Small intestine (tissue), 7 donors: ENCODE measurements around the gene NSA2. TPM values are rescaled to one million over a fixed set of nuclear protein-coding genes. Genes with fewer than 3 reads are reported as not detected.

Source experiments
- DNase-seq, 2 donors: peaks; one replicate each; pipeline versions ENCODE4 v3.0.0 to v3.0.0-alpha.2; 2013
- FAIRE-seq: peaks from 2 replicates; lab custom pipeline; 2012; peaks lifted over from hg19 to GRCh38; lab: Jason Lieb, UNC
- H3K27ac ChIP-seq, 3 donors: one replicate each; pipeline ENCODE4 v1.5.1; 2013; ENCODE audit warnings: low read length in 2 of 3, mild to moderate bottlenecking in 2 of 3, control low read depth in 1 of 3, inconsistent platforms in 1 of 3, low read depth in 1 of 3, moderate library complexity in 1 of 3
- H3K27me3 ChIP-seq, 3 donors: one replicate each; pipeline ENCODE4 v1.6.1; 2013; ENCODE audit warnings: low read length in 3 of 3, inconsistent platforms in 1 of 3; ENCODE audit not compliant: control insufficient read depth in 3 of 3, insufficient read depth in 3 of 3
- H3K36me3 ChIP-seq, 3 donors: one replicate each; pipeline ENCODE4 v1.6.1; 2013; ENCODE audit warnings: low read length in 3 of 3, inconsistent platforms in 1 of 3, low read depth in 1 of 3, mild to moderate bottlenecking in 1 of 3, moderate library complexity in 1 of 3; ENCODE audit not compliant: control insufficient read depth in 3 of 3, insufficient read depth in 2 of 3
- H3K4me1 ChIP-seq, 3 donors: one replicate each; pipeline ENCODE4 v1.6.1; 2013; ENCODE audit warnings: low read length in 2 of 3, inconsistent platforms in 1 of 3, low read depth in 1 of 3, mild to moderate bottlenecking in 1 of 3, moderate library complexity in 1 of 3; ENCODE audit not compliant: control insufficient read depth in 3 of 3, insufficient read depth in 2 of 3
- H3K4me3 ChIP-seq, 3 donors: one replicate each; pipeline ENCODE4 v1.5.1; 2013; ENCODE audit warnings: low read length in 3 of 3, control low read depth in 1 of 3, inconsistent platforms in 1 of 3, low read depth in 1 of 3, mild to moderate bottlenecking in 1 of 3, moderate library complexity in 1 of 3
- H3K9me3 ChIP-seq, 2 donors: one replicate each; pipeline ENCODE4 v1.6.1; 2013; ENCODE audit warnings: low read depth in 1 of 2, low read length in 1 of 2; ENCODE audit not compliant: control insufficient read depth in 2 of 2, insufficient read depth in 1 of 2
- WGBS, 3 donors: extraction: QIAGEN DNeasy Blood & Tissue Kit; methylation state at CpG; one replicate each; pipeline ENCODE4 v1.1.7; 2013; 5-methylcytosine and 5-hydroxymethylcytosine counted together
- polyA plus RNA-seq, 4 donors: library from polyadenylated mRNA; stranded (reverse) in 3 of 4; unstranded in 1 of 4; fragments of 200-250 nt in 3 of 4; fragments of 120-200 nt in 1 of 4; gene quantifications; one replicate each; pipeline versions ENCODE4 v1.2.1 to v1.2.3, GENCODE V29; 2013
- donor health status: healthy with polysubstance abuse.
- donor health status: control.
- donor health status: control.
- donor health status: Bipolar disorder and iron deficiency.
- donor health status: healthy.

NSA2 gene
- polyA plus RNA-seq, 4 donors, result 79.8 to 177 (median 128) TPM

- no peaks in the 10 kb centered on the region for H3K9me3 ChIP-seq
- WGBS, 3 donors, result 86 to 96% (median 90%) methylated on average over 1 of the region's 1 CpG
- no peaks in the 10 kb centered on the region for H3K27me3 ChIP-seq
- no peak for DNase-seq
- no peak overlapping the region for H3K4me3 ChIP-seq
- FAIRE-seq, result no peak
- no peaks in the 10 kb centered on the region for H3K4me1 ChIP-seq
- H3K27ac ChIP-seq, result no peak overlapping the region
- H3K36me3 ChIP-seq, result no peaks in the 10 kb centered on the region
Measured at GRCh38 chr5:74822288-74822687, 55.2 kb downstream of the NSA2 start.

GRCh38 chr5:74829413-74829812 is 62.4 kb downstream of the NSA2 start:
- no peaks in the 10 kb centered on the region for H3K36me3 ChIP-seq
- no peaks in the 10 kb centered on the region for H3K27me3 ChIP-seq
- no peaks in the 10 kb centered on the region for H3K9me3 ChIP-seq
- H3K27ac ChIP-seq, result no peak overlapping the region
- FAIRE-seq (no peak), DNase-seq (no peak)
- WGBS, 3 donors, result 86 to 92% (median 89%) methylated on average over 7 of the region's 7 CpGs
- peaks cover 0 to 14% (median 0%) of the 10 kb centered on the region in 3 donors for H3K4me1 ChIP-seq
- no peak overlapping the region for H3K4me3 ChIP-seq

Other genes starting within 250 kb of the NSA2 start
- gene ENC1, start 126.5 kb upstream of the NSA2 start, polyA plus RNA-seq, result 100 to 1,000 TPM in 1 of 4 donors, 10 to 100 TPM in 2, 1 to 10 TPM in 1; 6.8 to 107 (median 16.9) TPM
- 100 to 1,000 TPM in 3 of 4 donors, 10 to 100 TPM in 1; 63.5 to 582 (median 112) TPM for gene HEXB, start 82.0 kb upstream of the NSA2 start, polyA plus RNA-seq
- 10 to 100 TPM in 3 of 4 donors, 1 to 10 TPM in 1; 9.5 to 25.2 (median 19.7) TPM for gene GFM2, start 132 bp upstream of the NSA2 start, polyA plus RNA-seq
- 1 to 10 TPM in 1 of 4 donors, under 1 TPM in 1, not detected in 2; 0.73 to 2.2 TPM for gene FAM169A, start 99.1 kb downstream of the NSA2 start, polyA plus RNA-seq